NCI-H526 (cell line): ENCODE measurements around the gene HSH2D.
"Not testable (repeated sequence)": the region's sequence is repeated elsewhere in the genome, so short reads cannot be mapped to it uniquely, and the experiment has no call there.

Experiments
- DNase-seq, 2 experiments: peaks; one replicate each; lab custom pipeline; 2025; lab: John Stamatoyannopoulos, UW

The HSH2D gene

GRCh38 chr19:16119075-16119857 is 24.2 kb upstream of the HSH2D start:
- not testable (repeated sequence) for DNase-seq

- no peak for DNase-seq
These were observed 22.3 kb upstream of the HSH2D start for GRCh38 chr19:16121141-16121540.

GRCh38 chr19:16121967-16122366 is 21.5 kb upstream of the HSH2D start:
- no peak for DNase-seq

GRCh38 chr19:16124953-16125352 is 18.5 kb upstream of the HSH2D start:
- no peak for DNase-seq

DNA sequence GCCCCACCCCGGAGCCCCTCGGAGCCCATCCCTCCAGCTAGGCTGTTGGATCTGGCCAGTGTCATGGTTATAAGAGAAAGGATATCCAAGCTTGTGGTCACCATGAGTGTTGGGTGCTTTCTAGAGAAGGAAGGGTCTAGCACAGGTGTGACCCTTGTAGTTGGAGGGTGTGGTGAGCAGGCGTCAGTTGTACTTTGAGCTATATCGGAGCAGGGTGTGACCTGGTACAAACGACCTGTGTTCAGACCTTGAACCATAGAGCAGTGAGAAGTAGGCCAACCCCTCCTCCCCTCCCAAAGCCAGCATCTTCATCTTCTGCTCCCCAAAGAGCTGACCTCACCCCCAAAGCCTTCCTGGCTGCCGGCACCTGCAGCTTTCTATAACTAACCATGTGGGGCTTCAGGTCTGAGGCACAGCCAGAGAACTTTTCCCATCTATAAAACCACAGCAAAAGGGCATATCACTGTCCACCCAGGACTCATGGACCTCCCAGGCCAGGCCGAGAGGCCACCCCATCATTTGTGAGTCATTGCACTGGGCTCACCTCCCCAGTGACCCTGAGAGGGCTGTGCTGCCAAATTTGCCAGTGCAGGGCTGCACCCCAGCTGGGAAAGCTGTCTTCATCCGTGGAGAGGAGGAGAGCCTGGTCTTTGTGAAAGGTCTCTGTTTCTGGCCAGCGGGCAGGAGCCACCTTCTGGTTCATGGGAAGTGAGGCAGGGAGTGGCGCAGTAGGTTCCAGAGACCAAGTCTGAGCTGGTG is 17.6 kb upstream of the HSH2D start:
- no peak for DNase-seq

DNA sequence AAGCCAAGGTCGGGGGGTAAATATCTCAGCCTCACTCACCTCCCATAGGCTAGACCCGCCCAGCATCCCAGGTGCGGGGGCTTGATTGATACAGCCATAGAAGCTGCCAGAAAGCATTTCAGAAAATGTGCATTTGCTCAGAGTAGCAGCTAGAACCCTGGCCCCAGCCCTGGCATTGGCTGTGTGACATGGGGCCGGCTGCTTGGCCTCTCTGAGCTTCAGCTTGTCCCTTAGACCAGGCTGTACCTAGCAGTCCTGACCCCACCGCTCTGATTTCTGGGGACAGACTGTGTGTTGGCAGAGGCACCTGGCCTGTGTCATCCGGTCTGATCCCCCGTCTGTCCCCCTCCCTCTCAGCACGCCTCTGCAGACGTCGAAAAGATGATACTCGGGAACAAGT is 16.4 kb upstream of the HSH2D start:
- no peak for DNase-seq

- DNase-seq: no peak
These were observed 15.6 kb upstream of the HSH2D start for GRCh38 chr19:16127776-16128371.

DNA sequence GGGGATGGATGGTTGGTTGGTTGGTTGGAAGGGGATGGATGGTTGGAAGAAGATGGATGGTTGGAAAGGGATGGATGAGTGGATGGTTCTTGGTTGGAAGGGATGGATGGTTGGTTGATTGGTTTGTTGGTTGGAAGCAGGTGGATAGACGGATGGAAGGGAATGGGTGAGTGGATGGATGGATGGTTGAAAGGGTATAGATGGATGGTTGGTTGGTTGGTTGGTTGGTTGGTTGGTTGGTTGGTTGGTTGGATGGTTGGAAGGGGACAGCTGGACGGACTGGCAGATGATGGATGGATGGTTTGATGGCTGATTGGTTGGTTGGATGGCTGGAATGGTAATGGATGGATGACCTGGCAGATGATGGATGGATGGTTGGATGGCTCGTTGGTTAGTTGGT is 11.8 kb upstream of the HSH2D start:
- no peak for DNase-seq

DNA sequence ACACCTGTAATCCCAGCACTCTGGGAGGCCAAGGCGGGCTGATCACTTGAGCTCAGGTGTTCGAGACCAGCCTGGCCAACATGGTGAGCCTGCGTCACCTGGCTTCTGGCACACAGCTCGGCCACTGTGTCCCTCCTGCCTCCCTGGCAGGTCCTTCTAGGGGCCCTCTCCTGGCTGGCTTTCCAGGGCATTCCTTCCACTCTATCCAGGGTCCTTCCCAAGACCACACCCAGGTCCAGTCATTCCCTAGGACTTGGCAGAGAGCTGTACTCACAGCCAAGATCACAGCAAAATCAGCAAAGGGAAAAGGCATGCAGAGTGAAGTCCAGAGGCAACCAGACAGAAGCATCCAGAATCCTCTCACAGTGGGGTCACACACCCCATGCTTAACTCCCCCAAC is 9.7 kb upstream of the HSH2D start:
- DNase-seq: no peak

DNA sequence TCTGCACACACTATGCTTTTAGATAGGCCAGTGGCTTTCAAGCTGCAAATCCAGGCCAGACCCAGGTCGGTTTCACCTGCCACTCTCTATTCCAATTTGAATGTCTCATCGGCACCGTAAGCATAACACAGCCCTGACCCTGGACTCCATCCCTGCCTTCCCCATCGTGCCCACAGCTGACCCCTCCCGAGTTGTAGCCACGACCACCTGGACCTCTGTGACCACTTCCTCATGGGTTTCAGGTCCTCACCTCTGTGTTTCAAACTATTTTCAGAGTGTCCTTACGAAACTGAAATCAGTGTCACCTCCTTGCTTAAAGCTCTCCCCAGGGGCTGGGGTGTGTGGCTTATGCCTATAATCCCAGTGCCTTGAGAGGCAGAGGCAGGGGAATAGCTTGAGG is 9.0 kb upstream of the HSH2D start:
- no peak for DNase-seq

- DNase-seq: no peak
These were observed 7.9 kb upstream of the HSH2D start for GRCh38 chr19:16135430-16136127.

DNA sequence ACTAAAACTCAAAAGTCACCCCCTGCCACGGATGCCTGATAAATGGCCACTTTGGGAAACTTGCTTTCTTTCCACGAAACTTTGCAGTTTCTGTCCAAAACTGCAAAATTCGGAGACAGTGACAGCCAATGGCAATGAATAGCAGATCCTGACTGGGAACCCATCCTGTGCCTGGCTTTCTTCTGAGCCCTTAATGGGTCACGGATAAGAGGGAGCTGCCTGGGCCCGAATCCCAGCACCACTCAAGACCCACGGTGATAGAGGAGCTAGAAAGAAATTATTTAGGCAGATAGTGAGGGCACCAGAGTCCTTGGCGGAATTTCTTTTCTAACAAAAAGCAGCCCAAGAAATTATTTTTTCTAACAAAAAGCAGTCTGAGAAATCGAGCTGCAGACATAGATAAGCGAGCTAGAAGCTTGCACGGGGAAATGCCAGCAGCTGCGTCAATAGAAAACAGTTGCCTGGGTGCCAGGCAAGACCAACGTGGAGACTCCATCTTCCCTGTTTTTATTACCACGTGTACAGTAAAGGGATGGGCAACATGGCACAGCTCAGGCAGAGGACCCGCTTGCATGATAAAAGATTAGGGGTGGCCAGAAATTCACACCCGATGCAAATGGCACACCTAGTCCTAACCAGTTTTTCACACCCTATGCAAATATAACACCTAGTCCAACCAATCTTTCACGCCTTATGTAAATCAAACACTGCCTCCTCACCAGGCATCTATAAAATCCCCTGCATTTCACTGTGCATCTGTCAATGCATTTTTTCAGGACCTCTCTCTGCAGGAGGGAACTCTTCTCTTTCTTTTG is 7.1 kb upstream of the HSH2D start:
- peak; percentile 33 to 55 for DNase-seq

DNA sequence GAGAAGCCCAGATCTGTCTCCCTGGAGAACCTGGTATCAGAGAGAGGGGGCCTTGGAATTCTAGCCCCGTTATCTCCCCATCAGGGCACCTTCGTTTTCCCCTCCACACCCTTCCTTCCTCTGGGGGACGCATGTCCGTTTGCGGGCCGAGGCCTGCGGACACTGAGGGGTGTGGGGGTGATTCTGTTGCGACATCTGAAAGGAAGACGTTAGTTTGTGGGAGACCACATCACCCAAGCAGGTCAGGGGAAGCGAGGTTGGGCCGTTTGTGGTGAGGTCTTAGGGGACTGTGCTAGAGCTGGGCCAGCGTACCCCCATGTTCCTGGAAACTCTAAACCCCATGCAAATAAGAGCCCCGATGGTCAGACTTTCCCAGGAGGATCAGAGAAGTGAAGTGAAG is 3.7 kb upstream of the HSH2D start:
- no peak for DNase-seq

DNA sequence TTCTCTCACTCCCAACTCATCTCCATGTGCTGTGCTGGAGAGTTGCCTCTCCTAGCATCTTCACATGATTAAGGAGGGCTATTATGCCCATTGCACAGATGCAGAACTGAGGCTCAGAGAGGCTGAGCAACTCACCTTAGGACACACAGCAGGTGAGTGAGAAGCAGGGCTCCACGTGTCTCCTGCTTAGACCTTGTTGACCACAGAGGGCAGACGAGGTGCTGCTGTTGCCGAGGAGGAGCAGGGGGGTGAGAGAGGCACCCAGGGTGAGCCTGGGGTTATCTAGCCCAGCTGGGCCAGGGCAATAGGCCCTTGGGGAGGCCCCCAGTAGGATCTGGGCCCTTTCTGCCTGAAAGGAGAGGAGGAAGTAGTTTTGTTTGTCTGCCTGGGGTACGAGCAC is 2.4 kb upstream of the HSH2D start:
- DNase-seq: no peak

DNA sequence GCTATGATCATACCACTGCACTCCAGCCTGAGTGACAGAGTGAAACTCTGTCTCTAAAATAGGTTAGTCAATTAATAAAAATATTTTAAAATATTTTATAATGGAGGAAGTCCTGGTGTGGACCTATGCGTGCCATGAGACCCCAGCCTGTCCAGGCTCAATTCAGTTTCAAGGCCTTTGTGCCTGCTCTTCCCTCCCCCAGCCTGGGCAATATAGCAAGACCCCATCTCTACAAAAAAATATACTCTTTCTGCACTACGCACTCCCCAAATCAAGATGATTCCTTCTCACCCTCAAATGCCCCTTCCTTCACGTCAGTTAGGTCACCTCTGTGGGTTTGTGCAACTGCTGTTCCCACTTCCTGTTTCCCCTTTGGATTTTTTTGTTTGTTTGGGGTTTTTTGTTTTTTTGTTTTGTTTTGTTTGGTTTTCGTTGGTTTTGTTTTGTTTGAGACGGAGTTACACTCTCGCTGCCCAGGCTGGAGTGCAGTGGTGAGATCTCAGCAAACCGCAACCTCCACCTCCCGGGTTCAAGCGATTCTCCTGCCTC is 1.4 kb upstream of the HSH2D start:
- no peak for DNase-seq

GRCh38 chr19:16144216-16144581 is 714 bp downstream of the HSH2D start:
- no peak for DNase-seq

GRCh38 chr19:16146112-16146511 is 2.6 kb downstream of the HSH2D start:
- no peak for DNase-seq

DNA sequence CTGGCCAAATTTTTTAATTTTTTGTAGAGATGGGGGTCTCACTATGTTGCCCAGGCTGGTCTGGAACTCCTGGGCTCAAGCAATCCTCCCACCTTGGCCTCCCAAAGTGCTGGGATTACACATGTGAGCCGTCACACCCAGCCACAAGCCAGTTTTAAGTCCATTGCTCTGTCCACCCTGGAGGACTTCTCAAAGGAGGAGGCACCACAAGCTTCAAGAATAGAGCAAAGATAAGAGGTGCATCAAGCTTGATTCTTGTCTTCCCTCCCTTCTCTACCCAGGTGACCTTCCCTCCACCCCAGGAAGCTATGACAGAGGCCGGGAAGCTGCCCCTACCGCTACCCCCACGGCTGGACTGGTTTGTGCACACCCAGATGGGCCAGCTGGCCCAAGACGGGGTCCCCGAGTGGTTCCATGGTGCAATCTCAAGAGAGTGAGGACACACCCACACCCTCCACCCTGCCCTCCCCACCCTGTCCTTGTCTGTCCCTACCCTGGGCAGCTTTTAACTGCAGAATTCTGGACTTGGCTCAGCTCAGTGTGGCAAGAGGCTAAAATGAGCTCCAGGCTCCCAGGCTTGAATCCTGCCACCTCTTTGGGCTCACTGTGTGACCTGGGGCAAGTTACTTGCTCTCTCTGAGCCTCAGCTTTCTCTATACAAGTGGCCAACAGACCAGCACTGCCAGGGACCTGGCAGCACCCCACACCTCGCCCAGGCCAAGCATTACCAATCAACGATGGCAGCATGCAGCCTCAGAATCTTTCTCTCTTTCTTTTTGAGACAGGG is 5.2 kb downstream of the HSH2D start:
- DNase-seq: no peak

DNA sequence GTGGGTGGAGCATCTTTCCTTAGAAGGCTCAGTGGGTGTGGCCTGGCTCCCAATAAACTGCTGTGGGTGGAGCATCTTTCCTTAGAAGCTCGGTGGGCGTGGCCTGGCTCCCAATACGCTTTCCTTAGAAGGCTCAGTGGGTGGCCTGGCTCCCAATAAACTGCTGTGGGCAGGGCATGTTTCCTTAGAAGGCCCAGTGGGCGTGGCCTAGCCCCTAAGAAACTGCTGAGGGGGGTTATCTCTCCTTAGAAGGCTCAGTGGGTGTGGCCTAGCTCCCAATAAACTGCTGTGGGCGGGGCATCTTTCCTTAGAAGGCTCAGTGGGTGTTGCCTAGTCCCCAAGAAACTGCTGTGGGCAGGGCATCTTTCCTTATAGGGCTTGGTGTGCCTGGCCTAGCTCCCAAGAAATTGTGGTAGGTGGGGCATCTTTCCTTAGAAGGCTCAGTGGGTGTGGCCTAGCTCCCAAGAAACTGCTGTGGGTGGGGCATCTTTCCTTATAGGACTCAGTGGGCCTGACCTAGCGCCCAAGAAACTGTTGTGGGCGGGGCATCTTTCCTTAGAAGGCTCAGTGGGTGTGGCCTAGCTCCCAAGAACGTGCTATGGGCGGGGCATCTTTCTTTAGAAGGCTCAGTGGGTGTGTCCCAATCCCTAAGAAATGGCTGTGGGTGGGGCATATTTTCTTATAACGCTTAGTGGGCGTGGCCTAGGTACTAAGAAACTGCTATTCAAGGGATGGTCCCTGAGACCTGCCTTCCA is 10.3 kb downstream of the HSH2D start:
- DNase-seq: no peak

DNA sequence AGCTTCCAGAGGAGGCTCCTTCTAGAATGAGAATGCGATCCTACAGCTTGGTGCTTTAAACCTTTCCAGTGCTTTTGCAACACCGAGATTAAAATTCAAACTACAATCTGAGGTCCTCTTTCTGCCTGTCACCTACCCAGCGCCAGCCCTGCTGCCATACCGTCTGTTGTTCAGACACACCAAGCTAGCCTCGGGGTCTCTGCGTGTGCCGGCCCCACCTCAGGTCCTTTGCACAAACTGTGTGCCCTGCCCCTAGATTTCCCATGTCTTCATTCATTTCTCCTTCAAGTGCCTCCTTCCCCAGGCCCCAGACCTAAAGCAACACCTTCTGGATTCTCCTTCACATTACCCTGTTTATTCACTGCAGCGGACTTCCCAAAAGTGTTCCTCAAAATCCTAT is 11.1 kb downstream of the HSH2D start:
- no peak for DNase-seq
